Sigmoid colon (tissue), 4 donors: ENCODE data around the gene RASGRF2.

Experiments
- POLR2A ChIP-seq, 2 donors: fragments of 450-650 bp; IDR thresholded peaks; one replicate each; pipeline ENCODE4 v1.6.1; 2016; ENCODE audit warnings: antibody characterized with exemption in 2 of 2, mild to moderate bottlenecking in 2 of 2, moderate library complexity in 2 of 2
- POLR2AphosphoS5 ChIP-seq, 4 donors: sonication (generic); formaldehyde crosslinking; IDR thresholded peaks; one replicate each; pipeline ENCODE4 v1.6.1; 2017; ENCODE audit warnings: antibody characterized with exemption in 4 of 4
- TF ChIP-seq, protein P1 (sequence below), 4 experiments: fragments of 450-650 bp in 3 of 4; fragments of 200-600 bp in 1 of 4; IDR thresholded peaks; one replicate each; pipeline ENCODE4 v1.5.1; 2016 to 2019; ENCODE audit warnings: antibody characterized with exemption in 4 of 4, mild to moderate bottlenecking in 3 of 4, moderate library complexity in 2 of 4

DNA sequence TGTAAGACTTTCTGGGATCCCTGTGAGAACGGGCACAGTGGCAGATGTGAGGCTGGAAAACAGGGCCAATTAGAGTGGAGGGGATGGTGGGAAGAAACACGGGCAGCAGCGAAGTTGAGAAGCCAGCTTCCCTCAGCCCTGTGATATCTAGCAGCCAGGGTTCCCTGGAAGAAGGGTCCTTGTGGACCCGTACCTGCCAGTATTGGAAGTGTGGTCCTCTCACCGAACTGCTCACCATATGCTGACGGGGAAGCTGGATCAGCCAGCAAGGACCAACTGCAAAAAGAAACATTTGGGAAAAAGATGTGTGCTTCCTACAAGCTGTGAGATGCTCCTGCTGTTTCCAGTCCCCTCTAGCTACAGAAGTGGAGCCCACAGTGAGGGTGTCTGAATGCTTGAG is 286.5 kb downstream of the RASGRF2 start:
- TF ChIP-seq, protein P1, sequence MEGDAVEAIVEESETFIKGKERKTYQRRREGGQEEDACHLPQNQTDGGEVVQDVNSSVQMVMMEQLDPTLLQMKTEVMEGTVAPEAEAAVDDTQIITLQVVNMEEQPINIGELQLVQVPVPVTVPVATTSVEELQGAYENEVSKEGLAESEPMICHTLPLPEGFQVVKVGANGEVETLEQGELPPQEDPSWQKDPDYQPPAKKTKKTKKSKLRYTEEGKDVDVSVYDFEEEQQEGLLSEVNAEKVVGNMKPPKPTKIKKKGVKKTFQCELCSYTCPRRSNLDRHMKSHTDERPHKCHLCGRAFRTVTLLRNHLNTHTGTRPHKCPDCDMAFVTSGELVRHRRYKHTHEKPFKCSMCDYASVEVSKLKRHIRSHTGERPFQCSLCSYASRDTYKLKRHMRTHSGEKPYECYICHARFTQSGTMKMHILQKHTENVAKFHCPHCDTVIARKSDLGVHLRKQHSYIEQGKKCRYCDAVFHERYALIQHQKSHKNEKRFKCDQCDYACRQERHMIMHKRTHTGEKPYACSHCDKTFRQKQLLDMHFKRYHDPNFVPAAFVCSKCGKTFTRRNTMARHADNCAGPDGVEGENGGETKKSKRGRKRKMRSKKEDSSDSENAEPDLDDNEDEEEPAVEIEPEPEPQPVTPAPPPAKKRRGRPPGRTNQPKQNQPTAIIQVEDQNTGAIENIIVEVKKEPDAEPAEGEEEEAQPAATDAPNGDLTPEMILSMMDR (IDR thresholded peaks at IDR 0.05): no peak
- no peak for TF ChIP-seq POLR2A (IDR thresholded peaks at IDR 0.05)
- no peak for TF ChIP-seq POLR2AphosphoS5 (IDR thresholded peaks at IDR 0.05)
